Measurements from ENCODE around the gene CADPS2.

CADPS2 gene

GRCh38 chr7:122487131-122487530, 399.1 kb downstream of the CADPS2 start:
- TF ChIP-seq, protein P1, sequence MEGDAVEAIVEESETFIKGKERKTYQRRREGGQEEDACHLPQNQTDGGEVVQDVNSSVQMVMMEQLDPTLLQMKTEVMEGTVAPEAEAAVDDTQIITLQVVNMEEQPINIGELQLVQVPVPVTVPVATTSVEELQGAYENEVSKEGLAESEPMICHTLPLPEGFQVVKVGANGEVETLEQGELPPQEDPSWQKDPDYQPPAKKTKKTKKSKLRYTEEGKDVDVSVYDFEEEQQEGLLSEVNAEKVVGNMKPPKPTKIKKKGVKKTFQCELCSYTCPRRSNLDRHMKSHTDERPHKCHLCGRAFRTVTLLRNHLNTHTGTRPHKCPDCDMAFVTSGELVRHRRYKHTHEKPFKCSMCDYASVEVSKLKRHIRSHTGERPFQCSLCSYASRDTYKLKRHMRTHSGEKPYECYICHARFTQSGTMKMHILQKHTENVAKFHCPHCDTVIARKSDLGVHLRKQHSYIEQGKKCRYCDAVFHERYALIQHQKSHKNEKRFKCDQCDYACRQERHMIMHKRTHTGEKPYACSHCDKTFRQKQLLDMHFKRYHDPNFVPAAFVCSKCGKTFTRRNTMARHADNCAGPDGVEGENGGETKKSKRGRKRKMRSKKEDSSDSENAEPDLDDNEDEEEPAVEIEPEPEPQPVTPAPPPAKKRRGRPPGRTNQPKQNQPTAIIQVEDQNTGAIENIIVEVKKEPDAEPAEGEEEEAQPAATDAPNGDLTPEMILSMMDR (IDR thresholded peaks at IDR 0.05; ENCODE audit: insufficient read depth, low read length): no peak
- no peak for TF ChIP-seq GABPA (IDR thresholded peaks at IDR 0.05; ENCODE audit: low read depth)
- no peak for TF ChIP-seq POLR2AphosphoS5 (IDR thresholded peaks at IDR 0.05; ENCODE audit: low read depth)
- TF ChIP-seq, protein P2, sequence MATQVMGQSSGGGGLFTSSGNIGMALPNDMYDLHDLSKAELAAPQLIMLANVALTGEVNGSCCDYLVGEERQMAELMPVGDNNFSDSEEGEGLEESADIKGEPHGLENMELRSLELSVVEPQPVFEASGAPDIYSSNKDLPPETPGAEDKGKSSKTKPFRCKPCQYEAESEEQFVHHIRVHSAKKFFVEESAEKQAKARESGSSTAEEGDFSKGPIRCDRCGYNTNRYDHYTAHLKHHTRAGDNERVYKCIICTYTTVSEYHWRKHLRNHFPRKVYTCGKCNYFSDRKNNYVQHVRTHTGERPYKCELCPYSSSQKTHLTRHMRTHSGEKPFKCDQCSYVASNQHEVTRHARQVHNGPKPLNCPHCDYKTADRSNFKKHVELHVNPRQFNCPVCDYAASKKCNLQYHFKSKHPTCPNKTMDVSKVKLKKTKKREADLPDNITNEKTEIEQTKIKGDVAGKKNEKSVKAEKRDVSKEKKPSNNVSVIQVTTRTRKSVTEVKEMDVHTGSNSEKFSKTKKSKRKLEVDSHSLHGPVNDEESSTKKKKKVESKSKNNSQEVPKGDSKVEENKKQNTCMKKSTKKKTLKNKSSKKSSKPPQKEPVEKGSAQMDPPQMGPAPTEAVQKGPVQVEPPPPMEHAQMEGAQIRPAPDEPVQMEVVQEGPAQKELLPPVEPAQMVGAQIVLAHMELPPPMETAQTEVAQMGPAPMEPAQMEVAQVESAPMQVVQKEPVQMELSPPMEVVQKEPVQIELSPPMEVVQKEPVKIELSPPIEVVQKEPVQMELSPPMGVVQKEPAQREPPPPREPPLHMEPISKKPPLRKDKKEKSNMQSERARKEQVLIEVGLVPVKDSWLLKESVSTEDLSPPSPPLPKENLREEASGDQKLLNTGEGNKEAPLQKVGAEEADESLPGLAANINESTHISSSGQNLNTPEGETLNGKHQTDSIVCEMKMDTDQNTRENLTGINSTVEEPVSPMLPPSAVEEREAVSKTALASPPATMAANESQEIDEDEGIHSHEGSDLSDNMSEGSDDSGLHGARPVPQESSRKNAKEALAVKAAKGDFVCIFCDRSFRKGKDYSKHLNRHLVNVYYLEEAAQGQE (IDR thresholded peaks at IDR 0.05; ENCODE audit: insufficient replicate concordance, low read depth): no peak
- no peak for TF ChIP-seq SPI1 (IDR thresholded peaks at IDR 0.05; ENCODE audit: borderline replicate concordance, low read depth)
- H3K27ac ChIP-seq (replicated peaks): no peak overlapping the region
- H3K27me3 ChIP-seq (ENCODE audit: insufficient read depth, poor library complexity, severe bottlenecking): no peaks in the 10 kb centered on the region
- H3K4me3 ChIP-seq (replicated peaks; ENCODE audit: insufficient read depth, low read length): no peak overlapping the region
- no peak for DNase-seq (ENCODE audit: low read depth in 1 of 2, low spot score in 1 of 2)

DNA sequence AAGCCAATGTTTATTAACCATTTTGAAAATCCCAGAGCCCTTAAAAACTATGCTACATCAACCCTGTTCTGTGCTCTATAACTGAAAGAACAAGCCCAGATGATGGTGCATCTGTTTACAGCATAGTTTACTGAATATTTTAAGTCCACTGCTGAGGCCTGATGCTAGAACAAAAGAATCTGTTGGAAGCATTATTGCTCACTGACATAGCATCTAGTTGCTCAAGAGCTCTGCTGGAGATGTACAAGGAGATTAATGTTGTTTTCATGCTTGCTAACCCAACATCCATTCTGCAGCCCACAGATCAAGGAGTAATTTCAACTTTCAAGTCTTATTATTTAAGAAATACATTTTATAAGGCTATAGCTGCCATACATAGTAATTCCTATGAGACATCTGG, 400.4 kb downstream of the CADPS2 start:
- Histone ChIP-seq H3K27me3 (ENCODE audit: insufficient read depth, poor library complexity, severe bottlenecking) (no peaks in the 10 kb centered on the region), H3K27ac (replicated peaks) (no peak overlapping the region), H3K4me3 (replicated peaks; ENCODE audit: insufficient read depth, low read length) (no peak overlapping the region)
- TF ChIP-seq GABPA (IDR thresholded peaks at IDR 0.05; ENCODE audit: low read depth) (no peak), POLR2AphosphoS5 (IDR thresholded peaks at IDR 0.05; ENCODE audit: low read depth) (no peak), SPI1 (IDR thresholded peaks at IDR 0.05; ENCODE audit: borderline replicate concordance, low read depth) (no peak)
- TF ChIP-seq, protein P2 (IDR thresholded peaks at IDR 0.05; ENCODE audit: insufficient replicate concordance, low read depth): no peak
- TF ChIP-seq, protein P1 (IDR thresholded peaks at IDR 0.05; ENCODE audit: insufficient read depth, low read length): no peak
- DNase-seq (ENCODE audit: low read depth in 1 of 2, low spot score in 1 of 2): no peak

DNA sequence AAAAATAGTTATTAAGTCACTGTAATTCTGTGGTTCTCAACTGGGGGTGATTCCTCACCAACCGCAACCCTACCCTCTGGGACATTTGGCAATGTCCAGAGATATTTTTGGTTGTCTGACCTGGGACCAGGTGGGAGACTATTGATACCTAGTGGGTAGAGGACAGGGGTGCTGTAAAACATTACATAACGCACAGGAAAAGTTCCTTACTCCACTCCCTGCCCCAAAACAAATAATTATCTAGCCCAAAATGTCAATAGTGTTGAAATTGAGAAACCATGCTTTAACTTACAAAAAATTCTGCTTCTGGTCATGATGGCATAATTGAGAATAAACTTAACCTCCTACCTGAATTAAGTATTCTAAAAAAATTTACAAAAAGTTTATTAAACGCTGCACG, 404.0 kb downstream of the CADPS2 start:
- no peak overlapping the region for H3K4me3 ChIP-seq (replicated peaks; ENCODE audit: insufficient read depth, low read length)
- no peak for DNase-seq (ENCODE audit: low read depth in 1 of 2, low spot score in 1 of 2)
- no peak overlapping the region for H3K27ac ChIP-seq (replicated peaks)
- TF ChIP-seq GABPA (IDR thresholded peaks at IDR 0.05; ENCODE audit: low read depth) (no peak), SPI1 (IDR thresholded peaks at IDR 0.05; ENCODE audit: borderline replicate concordance, low read depth) (no peak), POLR2AphosphoS5 (IDR thresholded peaks at IDR 0.05; ENCODE audit: low read depth) (no peak)
- TF ChIP-seq, protein P2 (IDR thresholded peaks at IDR 0.05; ENCODE audit: insufficient replicate concordance, low read depth): no peak
- TF ChIP-seq, protein P1 (IDR thresholded peaks at IDR 0.05; ENCODE audit: insufficient read depth, low read length): no peak
- no peaks in the 10 kb centered on the region for H3K27me3 ChIP-seq (ENCODE audit: insufficient read depth, poor library complexity, severe bottlenecking)

Measured in HL-60 (cell line).